CD4-positive, alpha-beta T cell treated with Interleukin-15 for 1 hour (primary cell): Measurements from ENCODE around the gene CYP2R1.
"Not testable (repeated sequence)": the region's sequence is repeated elsewhere in the genome, so short reads cannot be mapped to it uniquely, and the experiment has no call there.

Source experiments
- DNase-seq: peaks from one replicate; pipeline ENCODE4 v3.0.0-alpha.2; 2020

CYP2R1 gene

GRCh38 chr11:14891143-14892035 is 642 bp downstream of the CYP2R1 start:
- peak; percentile 85 for DNase-seq

- no peak for DNase-seq
Observed at GRCh38 chr11:14886513-14886912, 5.5 kb downstream of the CYP2R1 start.

GRCh38 chr11:14884667-14885273 is 7.3 kb downstream of the CYP2R1 start:
- DNase-seq, result no peak

DNA sequence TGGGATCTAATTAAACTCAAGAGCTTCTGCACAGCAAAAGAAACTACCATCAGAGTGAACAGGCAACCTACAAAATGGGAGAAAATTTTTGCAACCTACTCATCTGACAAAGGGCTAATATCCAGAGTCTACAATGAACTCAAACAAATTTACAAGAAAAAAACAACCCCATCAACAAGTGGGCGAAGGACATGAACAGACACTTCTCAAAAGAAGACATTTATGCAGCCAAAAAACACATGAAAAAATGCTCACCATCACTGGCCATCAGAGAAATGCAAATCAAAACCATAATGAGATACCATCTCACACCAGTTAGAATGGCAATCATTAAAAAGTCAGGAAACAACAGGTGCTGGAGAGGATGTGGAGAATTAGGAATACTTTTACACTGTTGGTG is 8.3 kb downstream of the CYP2R1 start:
- not testable (repeated sequence) for DNase-seq

GRCh38 chr11:14882196-14882595 is 9.8 kb downstream of the CYP2R1 start:
- DNase-seq, result no peak

- no peak for DNase-seq
Observed at GRCh38 chr11:14881576-14882193, 10.3 kb downstream of the CYP2R1 start.

- DNase-seq, result no peak
Observed at GRCh38 chr11:14875163-14875562, 16.9 kb downstream of the CYP2R1 start.

- no peak for DNase-seq
Observed at GRCh38 chr11:14873632-14874031, 18.4 kb downstream of the CYP2R1 start.

- no peak for DNase-seq
Observed at GRCh38 chr11:14872032-14872431, 20.0 kb downstream of the CYP2R1 start.

DNA sequence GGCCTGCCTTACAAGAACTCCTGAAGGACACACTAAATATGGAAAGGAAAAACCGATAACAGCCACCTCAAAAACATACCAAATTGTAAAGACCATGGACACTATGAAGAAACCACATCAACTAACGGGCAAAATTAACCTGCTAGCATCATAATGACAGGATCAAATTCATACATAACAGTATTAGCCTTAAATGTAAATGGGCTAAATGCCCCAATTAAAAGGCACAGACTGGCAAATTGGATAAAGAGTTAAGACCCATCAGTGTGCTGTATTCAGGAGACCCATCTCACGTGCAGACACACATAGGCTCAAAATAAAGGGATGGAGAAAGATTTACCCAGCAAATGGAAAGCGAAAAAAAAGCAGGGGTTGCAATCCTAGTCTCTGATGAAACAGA is 28.3 kb downstream of the CYP2R1 start:
- DNase-seq, result not testable (repeated sequence)

- no peak for DNase-seq
Observed at GRCh38 chr11:14861680-14862079, 30.4 kb downstream of the CYP2R1 start.

GRCh38 chr11:14860511-14860910 is 31.5 kb downstream of the CYP2R1 start:
- no peak for DNase-seq

GRCh38 chr11:14858404-14858803 is 33.6 kb downstream of the CYP2R1 start:
- DNase-seq, result no peak

DNA sequence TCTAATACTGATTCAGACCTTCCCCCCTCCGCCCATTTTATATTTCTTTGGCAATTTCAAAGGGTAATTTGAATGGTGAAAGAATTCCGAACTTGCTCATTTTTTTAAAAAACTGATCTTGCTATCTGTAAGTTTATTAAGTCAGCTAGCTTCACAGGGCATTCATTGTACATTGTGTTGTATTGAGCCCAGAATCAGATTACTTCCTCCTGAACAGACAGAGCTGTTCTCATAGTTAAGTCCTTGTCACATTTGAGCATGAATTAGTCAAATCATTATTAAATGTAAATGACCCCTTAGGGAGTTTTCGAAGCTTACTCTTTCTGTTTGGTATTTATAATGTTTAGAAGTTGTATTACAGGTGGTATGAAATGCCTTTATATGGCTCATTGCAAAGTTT is 34.4 kb downstream of the CYP2R1 start:
- no peak for DNase-seq

DNA sequence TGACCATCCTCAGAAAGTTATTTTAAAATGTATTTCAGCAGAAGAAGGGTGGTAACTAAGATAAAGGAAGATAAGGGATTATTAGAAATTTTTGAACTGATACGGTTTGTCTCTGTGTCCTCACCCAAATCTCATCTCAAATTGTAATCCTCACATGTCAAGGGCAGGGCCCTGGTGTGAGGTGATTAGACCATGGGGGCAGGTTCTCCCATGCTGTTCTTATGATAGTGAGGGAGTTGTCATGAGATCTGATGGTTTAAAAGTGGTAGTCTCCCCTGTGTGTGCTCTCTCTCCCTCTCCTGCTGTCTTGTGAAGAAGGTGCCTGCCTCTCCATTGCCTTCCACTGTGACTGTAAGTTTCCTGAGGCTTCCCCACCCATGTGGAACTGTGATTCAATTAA is 36.1 kb downstream of the CYP2R1 start:
- no peak for DNase-seq

DNA sequence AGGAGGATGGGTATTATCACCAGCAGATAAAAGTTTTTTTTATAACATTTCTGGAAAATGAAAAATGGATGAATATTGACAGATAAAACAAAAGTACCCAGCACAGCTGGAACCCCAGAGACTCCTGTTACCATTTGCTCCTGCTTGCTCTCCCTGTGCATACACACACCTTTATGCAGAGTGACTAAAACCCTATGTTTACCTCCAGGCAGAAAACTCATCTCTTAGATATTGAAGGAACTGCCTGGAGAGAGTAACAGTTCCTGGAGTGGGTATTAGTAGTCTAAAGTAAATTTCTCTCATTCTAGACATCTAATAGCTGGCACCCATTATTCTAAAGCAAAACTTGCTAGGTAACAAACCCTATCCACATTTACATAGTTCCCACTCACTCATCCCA is 38.0 kb downstream of the CYP2R1 start:
- DNase-seq, result no peak

DNA sequence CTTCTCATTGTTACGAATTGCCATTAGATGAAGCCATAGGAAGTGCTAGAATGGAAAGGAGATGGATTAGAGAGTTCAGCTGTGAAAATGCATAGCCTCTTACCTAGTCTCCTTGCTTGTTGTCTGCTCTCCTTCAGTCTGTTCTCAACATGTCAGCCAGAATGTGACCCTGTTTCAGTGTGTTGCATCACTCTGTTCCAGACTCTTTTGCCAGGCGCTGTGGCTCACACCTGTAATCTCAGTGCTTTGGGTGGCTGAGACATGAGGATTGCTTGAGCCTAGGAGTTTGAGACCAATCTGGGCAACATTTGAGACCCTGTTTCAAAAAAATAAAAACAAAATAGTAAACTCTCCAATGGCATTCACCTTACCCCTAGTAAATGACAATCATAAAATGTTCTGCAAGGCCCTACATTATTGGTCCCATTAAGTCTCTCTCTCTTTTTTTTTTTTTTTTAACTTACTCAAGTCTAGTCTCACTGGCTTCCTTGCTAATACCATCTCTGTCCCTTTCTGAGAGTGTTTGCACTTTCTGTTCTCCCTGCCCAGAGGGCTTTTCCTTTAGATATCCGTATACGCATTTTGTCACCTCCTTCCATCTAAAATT is 39.4 kb downstream of the CYP2R1 start:
- DNase-seq, result no peak

DNA sequence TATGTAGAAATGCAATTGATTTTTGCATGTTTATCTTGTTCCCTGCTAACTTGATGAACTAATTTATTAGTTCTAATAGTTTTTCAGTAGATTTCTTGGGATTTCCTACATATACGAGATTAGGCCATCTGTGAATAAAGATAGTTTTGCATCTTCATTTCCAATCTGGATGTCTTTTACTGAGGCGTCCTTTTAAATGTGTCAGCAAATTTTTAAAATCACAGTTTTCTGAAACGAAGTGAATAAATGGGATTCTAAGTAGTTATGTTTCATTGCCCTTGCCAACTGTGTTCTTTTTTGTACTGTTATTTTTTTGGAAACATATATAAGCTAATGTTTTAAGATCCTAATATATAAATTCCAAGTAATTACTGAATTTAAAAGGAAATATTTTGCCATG is 50.0 kb downstream of the CYP2R1 start:
- no peak for DNase-seq

DNA sequence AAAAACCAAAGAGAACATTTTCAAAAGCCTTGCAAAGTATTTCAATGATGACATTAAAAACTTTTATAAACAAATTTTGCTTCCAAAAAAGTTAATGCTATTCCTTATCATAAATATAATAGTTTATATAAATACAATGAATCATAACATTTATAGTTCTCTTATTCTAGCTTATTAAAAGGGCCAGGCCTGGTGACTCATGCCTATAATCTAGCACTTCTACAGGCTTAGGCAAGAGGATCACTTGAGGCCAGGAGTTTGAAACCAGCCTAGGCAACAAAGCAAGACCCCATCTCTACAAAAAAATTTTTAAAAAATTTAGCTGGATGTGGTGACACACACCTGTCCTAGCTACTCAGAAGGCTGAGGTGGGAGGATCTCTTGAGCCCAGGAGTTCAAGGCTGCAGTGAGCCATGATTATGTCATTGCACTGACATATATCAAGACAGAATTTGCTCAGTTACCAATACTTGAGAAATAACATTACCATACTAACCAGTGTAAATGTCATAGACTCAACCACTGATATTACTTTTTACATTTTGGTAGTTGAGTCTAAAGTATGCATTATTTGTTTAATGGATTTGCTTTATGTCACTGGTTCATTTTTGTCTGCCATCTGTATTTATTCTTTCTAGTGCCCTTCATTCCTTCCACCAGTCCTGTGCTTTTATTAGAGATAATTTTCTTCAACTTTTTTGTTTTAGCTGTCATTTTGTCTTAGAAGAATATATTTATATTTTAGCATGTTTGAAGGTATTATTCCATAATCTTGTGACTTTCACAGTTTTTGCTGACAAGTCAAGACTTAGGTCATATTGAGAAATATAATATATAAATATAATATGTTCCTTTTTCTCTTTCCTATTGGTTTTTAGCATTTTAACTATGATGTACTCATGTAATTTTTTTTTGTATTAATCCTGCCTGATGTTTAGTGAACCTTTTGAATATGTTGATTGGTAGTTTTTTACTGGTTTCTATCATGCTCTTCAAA is 56.2 kb downstream of the CYP2R1 start:
- no peak for DNase-seq
